ENCODE measurements around the gene HOXA9.

Gene HOXA9

GRCh38 chr7:27165089-27165995 lies at the start of gene HOXA9:
Gene HOXA9, minus strand, starts transcription at chr7:27165537. Its CDS starts 80 bp downstream, at chr7:27165457.
- no peak for DNase-seq

DNA sequence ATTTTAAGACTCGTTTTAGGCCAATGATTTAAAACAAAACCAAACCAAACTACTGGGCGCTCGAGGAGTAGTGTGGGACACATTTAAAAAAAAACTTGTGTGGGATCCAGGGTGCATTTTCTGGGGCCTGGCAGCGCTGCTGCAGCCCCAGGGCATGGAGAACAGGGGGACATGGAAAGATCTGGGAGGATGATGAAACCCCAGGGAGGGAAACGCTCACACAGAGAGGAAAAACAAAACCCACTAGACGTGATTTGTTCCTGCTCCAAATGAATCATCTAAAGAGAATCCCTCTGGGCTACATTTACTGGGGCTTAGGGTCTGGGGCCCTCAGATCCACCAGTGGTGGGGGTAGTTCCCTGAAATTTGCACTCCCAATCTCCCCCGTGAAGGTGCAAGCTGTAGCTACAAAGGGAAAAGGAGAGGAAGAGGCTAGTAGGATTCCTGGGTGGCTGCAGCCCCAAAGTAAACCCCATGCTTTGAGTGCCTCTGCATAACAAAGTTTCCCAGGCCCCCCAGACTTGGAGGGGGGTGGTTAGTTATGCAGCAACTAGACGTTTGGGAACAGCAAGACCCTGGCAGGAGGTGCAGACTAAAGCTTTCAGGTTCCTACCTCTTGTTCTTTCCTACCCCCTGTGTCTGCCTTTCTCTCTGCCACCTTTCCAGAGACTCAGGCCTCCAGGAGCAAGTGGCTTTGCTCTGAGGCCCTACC lies 49.1 kb upstream of the HOXA9 start:
- no peak for DNase-seq

GRCh38 chr7:27213433-27214238 lies 48.3 kb upstream of the HOXA9 start:
- no peak for DNase-seq

- DNase-seq: no peak
Measured at GRCh38 chr7:27212497-27213432, 47.4 kb upstream of the HOXA9 start.

DNA sequence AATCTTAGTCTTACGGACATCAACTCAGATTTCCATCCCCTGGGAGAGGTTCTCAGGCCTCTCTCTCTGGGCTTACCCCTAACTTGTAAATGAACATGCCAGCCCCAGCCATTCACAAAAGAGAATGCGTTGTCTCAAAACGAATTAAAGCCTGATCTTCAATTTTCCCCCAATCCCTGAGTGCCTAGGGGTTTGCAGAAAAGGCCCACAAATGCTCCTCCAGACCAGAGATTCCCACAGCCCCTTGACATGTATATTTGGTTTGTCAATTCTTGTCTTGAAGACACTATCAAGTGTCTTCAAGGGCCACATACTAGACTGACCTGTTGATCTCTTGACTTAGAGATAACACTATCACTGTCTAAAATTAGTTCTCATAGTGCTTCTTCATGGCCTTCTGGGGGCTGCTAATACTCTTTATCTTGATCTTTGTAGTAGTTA lies 46.4 kb upstream of the HOXA9 start:
- DNase-seq: no peak

DNA sequence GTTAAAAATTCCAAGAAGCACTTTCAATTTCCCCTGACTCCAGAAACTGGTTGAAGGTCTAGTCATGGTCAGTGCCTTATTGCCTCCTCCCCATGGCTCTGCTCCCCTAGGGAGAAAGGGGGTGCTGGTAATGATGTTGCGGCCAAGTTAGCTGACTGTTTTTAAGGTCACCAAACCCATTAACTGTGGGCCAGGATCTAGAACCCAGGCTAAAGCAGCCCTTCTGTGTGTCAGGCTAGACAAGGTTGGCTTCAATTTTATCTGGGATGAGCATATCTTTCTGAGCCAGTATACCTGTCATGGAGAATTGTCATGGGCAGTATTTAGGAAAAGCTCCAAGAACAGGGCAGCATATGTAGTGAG lies 45.7 kb upstream of the HOXA9 start:
- no peak for DNase-seq

DNA sequence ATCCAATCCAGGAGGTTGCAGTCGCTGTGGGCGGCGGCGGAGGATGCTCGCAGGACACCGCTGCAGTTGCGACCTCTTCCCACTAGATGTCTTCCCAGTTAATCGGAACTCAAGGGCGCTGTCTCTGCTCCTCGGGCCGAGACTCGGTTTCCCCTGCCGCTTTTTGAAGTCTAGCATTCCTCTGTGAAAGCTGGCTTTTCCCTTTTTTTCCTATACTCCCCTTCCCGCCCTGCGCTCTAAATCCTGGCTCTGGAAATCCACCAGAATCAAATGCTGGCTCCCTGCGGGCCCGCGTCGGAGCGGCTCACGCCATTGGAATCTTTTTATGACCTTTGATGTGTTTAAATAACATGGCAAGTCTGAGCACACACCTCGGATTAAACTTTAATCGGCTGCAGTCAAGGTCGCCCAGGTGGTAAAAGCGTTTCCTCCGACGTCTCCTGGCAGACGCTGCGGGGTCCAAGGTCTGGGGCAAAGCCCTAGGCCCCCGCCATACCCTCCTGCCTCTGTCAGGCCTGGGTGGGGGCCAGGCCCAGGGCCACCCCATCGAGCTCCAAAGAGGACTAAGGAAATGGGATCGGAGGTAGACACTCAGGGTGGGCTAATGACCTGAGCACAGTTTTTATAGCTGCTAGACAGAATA lies 45.2 kb upstream of the HOXA9 start:
- peak; percentile 22 for DNase-seq

- no peak for DNase-seq
Measured at GRCh38 chr7:27209933-27210440, 44.6 kb upstream of the HOXA9 start.

GRCh38 chr7:27208998-27209397 lies 43.7 kb upstream of the HOXA9 start:
- DNase-seq: no peak

DNA sequence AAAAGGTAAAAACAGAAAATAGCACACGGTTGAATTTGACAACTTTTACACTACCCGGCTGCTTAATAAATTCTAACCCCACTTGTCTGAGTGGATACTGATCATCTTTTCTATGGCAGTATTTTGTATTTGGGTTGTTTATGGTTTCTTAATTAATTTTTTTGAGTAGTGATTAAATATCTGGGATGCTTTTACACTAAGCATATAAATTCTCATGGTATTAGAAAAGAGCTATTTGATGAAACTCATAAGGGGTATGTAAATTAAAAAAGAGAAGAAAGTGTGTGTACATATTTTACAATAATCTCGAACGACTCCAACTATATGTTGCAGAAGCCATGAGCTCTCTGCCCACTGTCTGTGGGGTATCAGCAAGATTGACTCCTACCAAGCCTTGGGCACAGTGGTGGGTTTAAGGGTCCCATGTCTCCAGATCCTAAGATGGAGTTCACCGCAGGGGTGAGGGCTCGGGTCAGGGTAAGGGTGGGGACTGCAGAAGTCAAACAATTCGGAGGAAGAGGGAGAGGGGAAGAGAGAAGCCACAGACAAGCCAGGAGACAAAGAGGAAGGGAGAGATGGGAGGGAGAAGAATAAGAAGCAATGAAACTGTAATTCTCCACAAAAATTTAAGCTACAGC lies 42.1 kb upstream of the HOXA9 start:
- DNase-seq: no peak

DNA sequence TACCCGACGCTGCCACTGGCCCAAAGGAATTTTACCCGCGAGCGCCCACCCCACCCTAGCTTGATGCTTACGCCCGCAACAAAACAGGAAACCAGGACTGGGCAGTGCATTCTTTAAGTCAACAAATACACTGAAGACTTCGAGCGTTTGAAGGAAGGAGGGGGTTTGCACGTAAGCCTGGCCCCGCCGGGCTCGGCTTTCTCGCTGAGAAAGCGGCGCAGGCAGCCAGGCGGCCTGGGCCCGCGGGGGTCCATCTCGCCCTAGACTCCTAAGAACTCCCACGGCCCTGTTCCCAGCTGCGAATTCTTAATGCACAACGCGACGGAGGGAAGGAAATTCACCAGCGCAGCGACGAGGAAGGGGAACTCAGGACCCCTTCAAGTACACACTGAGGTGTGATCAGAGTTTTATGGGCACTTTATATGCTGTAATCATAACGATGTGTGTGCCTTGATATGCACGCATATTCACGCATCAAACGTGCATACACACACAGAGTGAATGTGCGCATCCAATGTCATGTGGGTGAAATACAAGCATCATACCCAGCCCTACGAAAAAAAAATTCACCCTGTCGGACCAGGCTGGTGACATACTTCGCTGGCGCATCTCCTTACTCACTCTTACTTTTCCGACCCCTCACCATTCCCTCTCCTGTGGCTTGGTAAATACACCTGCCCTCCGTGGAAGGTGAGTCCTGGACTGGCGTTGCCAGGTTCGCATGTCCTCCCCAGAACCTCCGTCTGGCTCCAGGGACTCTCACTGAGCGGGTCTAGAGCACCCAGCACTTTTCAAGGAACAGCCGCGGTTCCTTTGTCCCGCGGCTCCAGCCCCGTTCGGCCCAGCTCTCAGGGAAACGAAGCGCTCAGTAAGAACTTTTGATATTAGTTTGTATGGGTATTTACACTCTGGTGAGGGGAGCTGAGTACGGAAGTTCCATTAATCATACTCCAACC lies 40.3 kb upstream of the HOXA9 start:
- no peak for DNase-seq

DNA sequence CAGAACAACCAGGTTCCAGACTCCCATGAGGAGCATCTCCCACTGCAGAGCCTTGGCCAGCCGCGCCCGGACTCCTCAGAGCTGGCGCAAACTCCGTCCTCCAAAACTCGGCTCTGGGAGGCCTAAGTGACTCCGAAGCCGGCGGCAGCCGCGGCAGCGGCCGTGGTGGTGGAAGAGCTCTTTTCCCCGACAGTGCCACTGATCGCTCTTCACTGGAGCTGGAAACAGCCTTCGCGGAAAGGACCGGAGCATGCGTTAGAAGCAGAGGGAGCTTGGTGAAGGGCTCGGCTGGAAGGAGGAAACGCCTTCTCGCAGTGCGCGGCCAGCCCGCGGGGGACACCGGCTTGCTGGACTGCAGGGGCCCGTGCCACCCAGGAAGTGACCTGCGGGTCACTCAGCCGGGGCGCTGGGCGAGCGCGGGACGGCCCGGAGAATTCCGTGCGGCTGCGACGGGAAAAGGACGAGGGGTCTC lies 39.5 kb upstream of the HOXA9 start:
- no peak for DNase-seq

DNA sequence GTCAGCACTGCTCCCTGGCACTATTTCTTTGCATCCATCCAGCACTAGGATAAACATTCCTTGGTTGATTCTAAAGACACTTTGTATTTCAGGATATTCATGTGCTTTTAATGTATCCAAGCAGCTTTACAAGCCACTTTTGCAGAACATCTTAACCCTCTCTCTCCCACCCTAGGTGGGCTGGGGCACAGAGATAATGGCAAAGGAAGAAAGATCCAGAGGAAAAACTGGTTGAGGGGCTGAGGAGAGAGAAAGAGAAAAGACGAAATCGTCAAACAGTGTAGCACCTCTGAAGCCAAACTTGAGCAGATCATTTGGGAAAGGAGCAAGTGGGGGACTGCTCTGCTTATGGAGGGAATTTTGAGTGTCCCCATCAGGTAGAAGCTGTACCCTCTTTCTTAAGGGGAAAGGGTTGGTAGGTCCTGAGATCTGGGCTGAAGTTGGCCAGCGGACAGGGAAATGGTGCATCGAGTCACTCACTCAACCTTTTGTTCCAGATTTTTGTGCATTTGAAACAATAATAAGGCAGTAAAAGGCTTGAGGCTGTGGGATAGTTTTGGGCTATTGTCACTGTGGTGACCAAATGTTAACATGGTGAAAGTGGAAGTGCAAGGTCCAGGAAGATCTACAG lies 38.7 kb upstream of the HOXA9 start:
- DNase-seq: no peak

DNA sequence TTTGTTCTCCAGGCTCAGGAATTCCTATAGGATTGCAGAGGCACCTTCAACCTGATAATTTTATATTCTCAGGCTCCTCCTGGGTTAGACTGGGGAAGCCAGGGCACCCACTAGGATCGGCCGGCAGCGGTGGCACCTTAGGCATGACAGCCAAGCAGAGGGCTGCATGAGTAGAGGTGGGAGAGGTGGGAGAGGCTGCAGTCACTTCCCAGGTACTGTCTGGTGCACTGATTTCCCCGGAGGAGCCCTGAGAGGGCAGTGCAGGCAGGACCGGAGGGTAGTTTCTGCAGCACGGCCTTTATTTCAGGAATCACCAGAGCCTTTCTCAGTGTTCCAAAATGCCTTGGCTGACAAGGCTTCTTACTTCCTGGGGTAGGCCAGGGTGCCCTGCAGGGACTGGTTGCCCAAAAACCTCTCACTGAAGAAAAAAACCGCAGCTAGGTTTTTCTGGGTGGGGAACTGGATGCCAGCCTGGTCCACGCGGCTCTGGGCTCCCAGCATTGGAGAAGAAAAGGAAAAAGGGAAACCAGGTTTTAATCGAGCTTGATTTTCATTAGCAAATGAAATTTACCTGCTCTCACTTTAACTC lies 38.1 kb upstream of the HOXA9 start:
- DNase-seq: no peak

DNA sequence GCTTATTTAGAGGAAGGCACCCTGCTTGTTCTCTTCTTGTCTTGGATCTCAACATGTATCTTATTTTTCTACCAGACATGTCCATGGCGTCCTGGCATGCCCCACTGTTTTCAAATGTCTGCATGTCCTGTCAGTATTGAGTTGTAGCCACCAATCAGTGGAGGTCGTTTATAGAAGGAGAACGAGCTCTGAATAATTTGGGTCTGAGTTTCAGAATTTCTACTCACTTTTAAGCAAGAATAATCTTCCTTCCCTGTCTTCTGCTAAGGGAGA lies 37.5 kb upstream of the HOXA9 start:
- DNase-seq: no peak

DNA sequence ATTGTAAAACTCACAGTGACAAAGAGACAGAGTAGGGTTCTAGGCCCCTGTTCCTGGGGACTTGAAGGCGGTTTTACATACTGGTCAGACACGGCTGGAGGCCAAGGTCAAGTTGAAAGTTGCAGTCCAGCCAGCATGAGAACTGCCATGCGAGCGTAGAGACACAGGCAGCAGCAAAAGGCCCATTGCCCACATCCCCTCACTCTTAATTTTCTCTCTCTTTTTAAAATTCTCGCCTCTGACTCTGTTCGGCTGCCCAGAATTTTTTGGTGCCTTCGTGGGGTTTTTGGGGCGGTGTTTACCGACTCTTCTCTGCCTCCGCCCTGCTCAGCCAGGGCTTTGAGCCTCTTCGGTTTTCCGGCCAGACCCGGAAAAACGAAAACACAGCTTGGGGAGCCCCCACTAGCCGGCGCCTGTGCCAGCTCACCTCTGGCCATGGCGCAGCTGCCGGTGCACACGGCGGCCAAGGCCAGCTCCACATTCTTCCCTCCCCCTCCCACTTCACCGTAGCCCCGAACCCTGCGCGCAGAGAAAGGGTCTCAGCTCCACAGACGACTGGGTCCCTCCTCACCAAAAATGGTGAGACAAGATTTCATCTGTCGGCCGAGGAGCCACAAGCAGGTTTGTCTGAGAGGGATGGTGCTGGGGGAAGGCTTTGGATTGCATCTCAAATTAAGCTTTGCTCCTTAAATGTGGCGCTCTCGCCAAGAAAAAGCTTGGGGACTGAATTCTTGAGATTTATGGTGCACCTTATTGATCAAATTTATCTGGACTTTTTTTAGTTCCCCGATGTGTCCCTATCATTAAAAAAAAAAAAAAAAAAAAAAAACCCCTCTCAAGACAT lies 36.9 kb upstream of the HOXA9 start:
- DNase-seq: no peak

- no peak for DNase-seq
Measured at GRCh38 chr7:27201580-27202017, 36.3 kb upstream of the HOXA9 start.
